Choroid plexus epithelial cell (primary cell): ENCODE measurements around the gene SUMO1.

ENCODE experiments used
- DNase-seq: peaks from one replicate; pipeline ENCODE4 v3.0.0-alpha.2; 2010; ENCODE audit warnings: low read depth
- H3K4me3 ChIP-seq: 2 replicates; pipeline ENCODE4 v1.5.1; 2011; ENCODE audit warnings: low read depth, mild to moderate bottlenecking, control low read depth, low read length, moderate library complexity
- CTCF ChIP-seq: conservative IDR thresholded peaks from 2 replicates; pipeline ENCODE4 v1.5.1; 2011; ENCODE audit warnings: low read depth, mild to moderate bottlenecking, control low read depth, inconsistent platforms, low read length, moderate library complexity

SUMO1 gene

GRCh38 chr2:202221873-202222272 is 16.5 kb downstream of the SUMO1 start:
- no peak for TF ChIP-seq CTCF
- H3K4me3 ChIP-seq: no peak overlapping the region
- DNase-seq: peak; percentile 36

GRCh38 chr2:202215179-202215578 is 23.2 kb downstream of the SUMO1 start:
- H3K4me3 ChIP-seq: no peak overlapping the region
- no peak for TF ChIP-seq CTCF
- no peak for DNase-seq

- no peak overlapping the region for H3K4me3 ChIP-seq
- no peak for DNase-seq
- no peak for TF ChIP-seq CTCF
Measured at GRCh38 chr2:202208526-202208925, 29.9 kb downstream of the SUMO1 start.

- no peak for DNase-seq
- TF ChIP-seq CTCF: no peak
- H3K4me3 ChIP-seq: no peak overlapping the region
Measured at GRCh38 chr2:202204855-202205254, 33.5 kb downstream of the SUMO1 start.

- no peak for TF ChIP-seq CTCF
- no peak overlapping the region for H3K4me3 ChIP-seq
- DNase-seq: no peak
Measured at GRCh38 chr2:202203348-202203747, 35.0 kb downstream of the SUMO1 start.

GRCh38 chr2:202201220-202202160 is 36.9 kb downstream of the SUMO1 start:
- no peak for TF ChIP-seq CTCF
- no peak overlapping the region for H3K4me3 ChIP-seq
- no peak for DNase-seq

- no peak overlapping the region for H3K4me3 ChIP-seq
- DNase-seq: no peak
- TF ChIP-seq CTCF: no peak
Measured at GRCh38 chr2:202196727-202197126, 41.7 kb downstream of the SUMO1 start.
